B cell (primary cell): Measurements from ENCODE around the gene PRR35.
A peak's percentile ranks its signal among the peaks of the same experiment; 100 is the strongest.

Experiments
- EZH2 ChIP-seq: IDR thresholded peaks from 2 replicates; pipeline ENCODE4 v1.6.1; 2012; ENCODE audit warnings: borderline replicate concordance, low read depth, mild to moderate bottlenecking, moderate library complexity, low read length; ENCODE audit not compliant: insufficient read depth, poor library complexity, severe bottlenecking
- TF ChIP-seq, protein P1 (sequence below): fragments of 200-600 bp; IDR thresholded peaks from one replicate; pipeline ENCODE4 v1.8.0; 2022; ENCODE audit warnings: antibody characterized with exemption, mild to moderate bottlenecking

DNA sequence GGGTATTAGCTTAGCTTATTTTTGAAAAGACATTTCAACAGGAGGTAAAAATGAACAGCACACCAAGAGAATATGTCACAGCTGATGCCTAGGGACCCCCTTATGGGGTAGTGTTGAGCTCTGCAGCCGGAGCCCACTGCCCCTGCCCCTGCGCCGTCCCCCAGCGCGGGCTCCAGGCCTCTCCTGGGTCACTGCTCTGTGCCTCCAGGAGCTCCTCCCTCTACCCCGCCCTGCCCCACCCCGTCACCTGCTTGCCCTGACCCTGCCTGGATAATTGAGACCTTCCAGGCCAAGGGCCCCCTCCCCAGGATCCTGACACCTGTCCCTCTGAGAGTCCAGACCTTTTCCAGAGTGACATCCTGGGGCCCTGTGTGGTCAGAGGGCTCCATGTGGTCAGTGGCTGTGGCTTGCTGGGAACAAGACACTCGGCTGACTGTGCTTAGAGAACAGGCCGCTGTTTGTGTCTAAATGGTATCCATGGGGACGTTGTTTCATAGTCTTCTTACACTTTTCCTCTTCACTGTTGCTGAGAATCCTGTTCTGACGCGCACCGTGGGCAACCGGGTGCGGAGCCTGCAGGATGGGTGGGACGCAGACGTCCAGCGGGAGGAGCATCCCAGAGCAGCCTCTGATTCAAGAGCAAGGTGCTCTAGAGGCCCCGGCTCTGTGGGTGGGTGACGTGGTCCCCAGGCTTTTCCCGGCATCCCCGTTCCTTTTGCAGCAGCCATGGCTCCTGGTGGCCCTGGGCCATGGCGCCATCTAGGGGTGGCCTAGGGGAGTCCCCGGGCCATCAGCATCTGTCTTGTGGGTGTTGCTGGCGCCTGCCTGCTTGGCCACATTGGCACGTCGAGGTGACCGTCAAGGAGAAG lies 50.6 kb downstream of the PRR35 start:
- TF ChIP-seq, protein P1, sequence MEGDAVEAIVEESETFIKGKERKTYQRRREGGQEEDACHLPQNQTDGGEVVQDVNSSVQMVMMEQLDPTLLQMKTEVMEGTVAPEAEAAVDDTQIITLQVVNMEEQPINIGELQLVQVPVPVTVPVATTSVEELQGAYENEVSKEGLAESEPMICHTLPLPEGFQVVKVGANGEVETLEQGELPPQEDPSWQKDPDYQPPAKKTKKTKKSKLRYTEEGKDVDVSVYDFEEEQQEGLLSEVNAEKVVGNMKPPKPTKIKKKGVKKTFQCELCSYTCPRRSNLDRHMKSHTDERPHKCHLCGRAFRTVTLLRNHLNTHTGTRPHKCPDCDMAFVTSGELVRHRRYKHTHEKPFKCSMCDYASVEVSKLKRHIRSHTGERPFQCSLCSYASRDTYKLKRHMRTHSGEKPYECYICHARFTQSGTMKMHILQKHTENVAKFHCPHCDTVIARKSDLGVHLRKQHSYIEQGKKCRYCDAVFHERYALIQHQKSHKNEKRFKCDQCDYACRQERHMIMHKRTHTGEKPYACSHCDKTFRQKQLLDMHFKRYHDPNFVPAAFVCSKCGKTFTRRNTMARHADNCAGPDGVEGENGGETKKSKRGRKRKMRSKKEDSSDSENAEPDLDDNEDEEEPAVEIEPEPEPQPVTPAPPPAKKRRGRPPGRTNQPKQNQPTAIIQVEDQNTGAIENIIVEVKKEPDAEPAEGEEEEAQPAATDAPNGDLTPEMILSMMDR: peak; percentile 72
- TF ChIP-seq EZH2: no peak
